Measurements from ENCODE around the gene SARDH.

- no peak for TF ChIP-seq POLR2A (IDR thresholded peaks at IDR 0.05)
- TF ChIP-seq, protein P1, sequence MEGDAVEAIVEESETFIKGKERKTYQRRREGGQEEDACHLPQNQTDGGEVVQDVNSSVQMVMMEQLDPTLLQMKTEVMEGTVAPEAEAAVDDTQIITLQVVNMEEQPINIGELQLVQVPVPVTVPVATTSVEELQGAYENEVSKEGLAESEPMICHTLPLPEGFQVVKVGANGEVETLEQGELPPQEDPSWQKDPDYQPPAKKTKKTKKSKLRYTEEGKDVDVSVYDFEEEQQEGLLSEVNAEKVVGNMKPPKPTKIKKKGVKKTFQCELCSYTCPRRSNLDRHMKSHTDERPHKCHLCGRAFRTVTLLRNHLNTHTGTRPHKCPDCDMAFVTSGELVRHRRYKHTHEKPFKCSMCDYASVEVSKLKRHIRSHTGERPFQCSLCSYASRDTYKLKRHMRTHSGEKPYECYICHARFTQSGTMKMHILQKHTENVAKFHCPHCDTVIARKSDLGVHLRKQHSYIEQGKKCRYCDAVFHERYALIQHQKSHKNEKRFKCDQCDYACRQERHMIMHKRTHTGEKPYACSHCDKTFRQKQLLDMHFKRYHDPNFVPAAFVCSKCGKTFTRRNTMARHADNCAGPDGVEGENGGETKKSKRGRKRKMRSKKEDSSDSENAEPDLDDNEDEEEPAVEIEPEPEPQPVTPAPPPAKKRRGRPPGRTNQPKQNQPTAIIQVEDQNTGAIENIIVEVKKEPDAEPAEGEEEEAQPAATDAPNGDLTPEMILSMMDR (IDR thresholded peaks at IDR 0.05), result no peak
These were observed 47.7 kb upstream of the SARDH start for GRCh38 chr9:133785753-133786370.

All from right lobe of liver (tissue), 4 donors.